Fibroblast of the aortic adventitia (primary cell): ENCODE results near the gene ADH6. TPM values are rescaled to one million over a fixed set of nuclear protein-coding genes. Genes with fewer than 3 reads are reported as not detected.
"Not testable (repeated sequence)": the region's sequence is repeated elsewhere in the genome, so short reads cannot be mapped to it uniquely, and the experiment has no call there.

Experiments
- DNase-seq: peaks from one replicate; pipeline ENCODE4 v3.0.0-alpha.2; 2010; ENCODE audit warnings: low read depth
- H3K4me3 ChIP-seq: 2 replicates; pipeline ENCODE4 v1.5.1; 2011; ENCODE audit warnings: low read depth, mild to moderate bottlenecking, control low read depth, low read length, moderate library complexity
- CTCF ChIP-seq: IDR thresholded peaks from 2 replicates; pipeline ENCODE4 v1.5.1; 2011; ENCODE audit warnings: mild to moderate bottlenecking, low read length, control low read depth, inconsistent platforms; ENCODE audit not compliant: insufficient read depth
- total RNA-seq: library from RNA; depleted of rRNA; stranded (reverse); fragments of >200 nt; gene quantifications from 2 replicates; pipeline ENCODE4 v1.2.3, GENCODE V29; 2012; ENCODE audit warnings: low replicate concordance

ADH6 gene
- 0.36 TPM in 1 of 2 replicates, not detected in the other for total RNA-seq

DNA sequence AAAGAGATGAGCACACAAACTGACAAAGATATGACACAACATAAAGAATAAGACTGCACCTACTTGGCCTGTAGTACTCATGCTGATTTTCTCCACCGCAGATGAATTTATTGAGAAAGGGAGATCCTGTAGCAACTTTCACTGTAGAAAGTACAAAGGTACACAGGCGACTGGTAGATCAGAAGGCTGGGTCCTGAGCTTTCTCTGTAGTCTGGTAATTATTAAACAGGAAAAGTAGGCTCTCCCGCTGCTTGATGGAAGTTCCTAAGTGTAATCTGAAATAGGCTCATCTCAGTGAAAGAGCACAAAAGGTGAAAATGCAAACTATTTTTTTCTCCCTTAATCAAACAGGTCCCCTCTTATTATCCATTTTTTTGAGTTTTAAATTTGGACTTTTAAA is at the start of gene ADH6:
TSS of gene ADH6 (minus strand) at position 175 of the 400 bp plus-strand sequence. CDS start at position 81, 94 bp downstream.
- DNase-seq: no peak
- no peak for TF ChIP-seq CTCF

GRCh38 chr4:99264927-99265326 is 45.9 kb upstream of the ADH6 start:
- H3K4me3 ChIP-seq: no peak overlapping the region
- no peak for TF ChIP-seq CTCF
- no peak for DNase-seq

More for the DNA sequence above, at the start of gene ADH6:
- no peak within 1 kb of the TSS for H3K4me3 ChIP-seq

DNA sequence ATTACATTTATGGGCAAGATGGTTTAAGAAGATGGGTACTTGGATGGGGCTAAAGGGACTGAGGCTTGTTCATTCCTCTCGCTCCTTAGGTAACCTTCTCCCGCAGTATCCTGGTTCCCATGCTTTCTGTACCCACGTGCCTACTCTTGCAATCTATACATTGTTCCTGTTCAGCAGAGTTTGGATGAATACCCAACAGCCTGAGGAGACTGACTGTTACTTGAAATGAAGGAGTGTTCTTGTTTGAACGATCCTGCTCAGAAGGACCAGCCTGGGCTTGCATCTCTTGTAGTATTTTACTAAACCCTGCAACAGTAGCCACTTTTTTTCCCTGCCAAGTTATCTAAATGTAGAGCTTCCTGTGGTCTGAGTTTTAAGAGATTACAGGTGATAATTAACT is 33.7 kb upstream of the ADH6 start:
- TF ChIP-seq CTCF: no peak
- H3K4me3 ChIP-seq: no peak overlapping the region
- no peak for DNase-seq

GRCh38 chr4:99248714-99249113 is 29.7 kb upstream of the ADH6 start:
- TF ChIP-seq CTCF: no peak
- no peak overlapping the region for H3K4me3 ChIP-seq
- peak; percentile 52 for DNase-seq

GRCh38 chr4:99235955-99236354 is 16.9 kb upstream of the ADH6 start:
- TF ChIP-seq CTCF: no peak
- DNase-seq: no peak
- H3K4me3 ChIP-seq: no peak overlapping the region

DNA sequence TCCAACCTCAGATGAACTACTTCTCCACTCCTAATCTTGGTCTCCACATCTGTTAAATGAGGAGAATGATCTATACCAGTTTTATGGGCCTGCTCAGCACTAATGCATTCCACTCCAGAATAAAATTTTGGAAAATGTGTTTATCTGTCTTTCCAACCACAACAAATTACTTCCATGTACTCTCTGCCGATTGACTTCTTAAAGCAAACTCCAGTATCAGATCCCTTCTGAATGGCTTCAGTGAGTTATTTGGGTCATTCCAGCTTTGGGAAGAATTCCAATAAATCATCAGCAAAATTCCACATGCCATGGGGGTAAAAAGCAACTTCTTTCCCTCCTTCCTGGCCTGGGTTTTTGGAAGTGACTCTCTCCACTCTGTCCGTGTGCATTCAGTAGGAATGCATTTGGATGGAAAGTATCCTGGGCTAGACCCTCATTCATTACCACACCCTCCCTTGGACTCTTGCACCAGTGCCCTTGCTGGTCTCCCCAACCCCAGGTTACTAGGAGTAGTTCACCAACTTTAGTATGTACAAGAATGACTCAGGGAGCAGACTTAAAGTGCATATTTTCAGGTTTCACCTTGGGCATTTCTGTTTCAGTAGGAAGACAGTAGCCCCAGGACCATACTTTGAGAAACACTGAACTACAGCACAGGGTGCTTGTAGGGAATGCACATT is 15.4 kb upstream of the ADH6 start:
- DNase-seq: peak; percentile 77
- H3K4me3 ChIP-seq: no peak overlapping the region
- TF ChIP-seq CTCF: no peak

- H3K4me3 ChIP-seq, DNase-seq: not testable (repeated sequence)
These were observed 14.4 kb upstream of the ADH6 start for GRCh38 chr4:99233397-99233796.

- H3K4me3 ChIP-seq: not testable (repeated sequence)
- DNase-seq: peak; percentile 72
These were observed 9.7 kb upstream of the ADH6 start for GRCh38 chr4:99228706-99229105.

GRCh38 chr4:99227646-99228045 is 8.6 kb upstream of the ADH6 start:
- not testable (repeated sequence) for H3K4me3 ChIP-seq, DNase-seq
